Adrenal gland (tissue), 12 donors: ENCODE data around the gene BIN2. TPM values are rescaled to one million over a fixed set of nuclear protein-coding genes. Genes with fewer than 3 reads are reported as not detected.

Experiments used
- DNase-seq, 7 donors: peaks; one replicate each; pipeline ENCODE4 v3.0.0-alpha.2; 2019 to 2020
- H3K27ac ChIP-seq, 5 donors: fragments of 200-600 bp; sonication (generic) in 4 of 5; 1 replicate in 3 of 5; 2 replicates in 2 of 5; pipeline versions ENCODE4 v1.5.1 to v1.8.0; 2016 to 2020; ENCODE audit warnings: mild to moderate bottlenecking in 1 of 5
- H3K27me3 ChIP-seq: fragments of 200-600 bp; 2 replicates; pipeline ENCODE4 v1.8.0; 2021
- H3K36me3 ChIP-seq, 2 donors: fragments of 200-600 bp; replicated peaks in 1 of 2; 1 replicate in 1 of 2; 2 replicates in 1 of 2; pipeline versions ENCODE4 v1.5.1 to v1.8.0; 2018 to 2022
- H3K4me1 ChIP-seq, 2 donors: fragments of 200-600 bp; replicated peaks in 1 of 2; 1 replicate in 1 of 2; 2 replicates in 1 of 2; pipeline versions ENCODE4 v1.5.1 to v1.8.0; 2018 to 2021
- H3K4me3 ChIP-seq, 4 donors: fragments of 200-600 bp; sonication (generic) in 3 of 4; one replicate each; pipeline ENCODE4 v1.5.1; 2016 to 2018
- H3K9me3 ChIP-seq, 3 donors: fragments of 200-600 bp; sonication (generic) in 1 of 3; replicated peaks in 1 of 3; 1 replicate in 2 of 3; 2 replicates in 1 of 3; pipeline versions ENCODE4 v1.5.1 to v1.8.0; 2016 to 2021
- CTCF ChIP-seq, 6 experiments: fragments of 450-650 bp in 4 of 6; fragments of 200-600 bp in 2 of 6; sonication (generic) in 1 of 6; IDR thresholded peaks; 1 replicate in 5 of 6; 2 replicates in 1 of 6; pipeline versions ENCODE4 v1.5.1 to v1.8.0; 2016 to 2021; ENCODE audit warnings: antibody characterized with exemption in 6 of 6, mild to moderate bottlenecking in 2 of 6, moderate library complexity in 1 of 6
- POLR2A ChIP-seq, 2 donors: fragments of 450-650 bp; IDR thresholded peaks; one replicate each; pipeline ENCODE4 v1.6.1; 2017; ENCODE audit warnings: antibody characterized with exemption in 2 of 2, mild to moderate bottlenecking in 2 of 2, moderate library complexity in 1 of 2
- WGBS, 4 donors: extraction: QIAGEN DNeasy Blood & Tissue Kit in 2 of 4; methylation state at CpG; one replicate each; pipeline versions ENCODE4 v1.1.5 to v1.1.7; 2013 to 2017; 5-methylcytosine and 5-hydroxymethylcytosine counted together
- intact Hi-C, 2 donors: fragments of 100-400 bp; cut with DNase I; formaldehyde crosslinking; loops; one replicate each; pipeline versions ENCODE4 v1.14.1 to v1.15.0; 2022 to 2023
- polyA plus RNA-seq, 3 donors: library from polyadenylated mRNA; stranded (reverse); fragments of 200-250 nt in 2 of 3; fragments of 350-450 nt in 1 of 3; fragmentation: Illumina TruSeq in 1 of 3; extraction: RNeasy Lipid Tissue Mini Kit (QIAGEN cat#74804) in 1 of 3; gene quantifications; one replicate each; pipeline ENCODE4 v1.2.3, GENCODE V29; 2013 to 2014
- total RNA-seq, 9 donors: library from RNA; depleted of rRNA in 4 of 9; stranded (reverse); fragments of >200 nt in 4 of 9; fragments of 120-200 nt in 1 of 9; fragmentation: NEBNext Ultra II Directional in 1 of 9; extraction: Animal tissue kit (Norgen Biotek cat#: 25700) in 1 of 9; gene quantifications; one replicate each; pipeline versions ENCODE4 v1.1.0 to v1.2.4, GENCODE V29; 2013 to 2023
- donor health status: healthy with polysubstance abuse.
- donor health status: Bipolar disorder and iron deficiency.
- donor health status: DM: yes; HTN: yes; CAD: no.
- donor health status: DM: no; HTN: no; CAD: no.
- donor health status: DM: no; HTN: no; CAD: no.
- donor health status: DM: yes; HTN: yes; CAD: no.

BIN2 gene
- total and polyA plus RNA-seq, 12 donors: 2.3 to 16.6 (median 6.1) TPM

- H3K9me3 ChIP-seq: no peaks in the 10 kb centered on the region
- WGBS, 4 donors: 36 to 58% (median 47%) methylated on average over 2 to 3 of the region's 3 CpGs
- no peak within 1 kb of the TSS for H3K4me3 ChIP-seq
These were observed 22.6 kb upstream of the BIN2 start, which contains the start of gene CELA1 for GRCh38 chr12:51346581-51346980. CELA1 (minus strand) TSS chr12:51346679; CDS start chr12:51346638, 41 bp downstream.

GRCh38 chr12:51345681-51346080 lies 21.7 kb upstream of the BIN2 start:
- H3K9me3 ChIP-seq: no peaks in the 10 kb centered on the region
- H3K27me3 ChIP-seq: no peaks in the 10 kb centered on the region
- intact Hi-C loops: loop anchor here (10.0 kb wide), 2 partner anchors 281 to 511 kb away; no protein-coding TSS in a partner anchor
- no peaks in the 10 kb centered on the region for H3K36me3 ChIP-seq
- WGBS, 4 donors: 7 to 48% (median 34%) methylated on average over 6 to 7 of the region's 7 CpGs
- peaks cover 0 to 11% of the 10 kb centered on the region in 2 donors for H3K4me1 ChIP-seq
- TF ChIP-seq CTCF (IDR thresholded peaks at IDR 0.05) (no peak), POLR2A (IDR thresholded peaks at IDR 0.05) (no peak)
- DNase-seq: peak in 4 of 7 donors; percentile 26 to 32 (median 30)
- no peak overlapping the region for H3K4me3 ChIP-seq
- no peak overlapping the region for H3K27ac ChIP-seq

More at GRCh38 chr12:51346581-51346980, 22.6 kb upstream of the BIN2 start, which contains the start of gene CELA1:
- Histone ChIP-seq H3K4me1 (peaks cover 0 to 11% of the 10 kb centered on the region in 2 donors), H3K36me3 (no peaks in the 10 kb centered on the region), H3K27me3 (no peaks in the 10 kb centered on the region), H3K27ac (peak within 1 kb of the TSS in 1 of 5 donors; percentile 10)
- peak; percentile 25 to 66 (median 48) for DNase-seq
- intact Hi-C loops: loop anchor here (10.0 kb wide), 2 partner anchors 282 to 512 kb away; no protein-coding TSS in a partner anchor
- TF ChIP-seq POLR2A (IDR thresholded peaks at IDR 0.05): no peak
- TF ChIP-seq CTCF (IDR thresholded peaks at IDR 0.05): no peak

GRCh38 chr12:51343201-51343600 lies 19.2 kb upstream of the BIN2 start:
- H3K27me3 ChIP-seq: no peaks in the 10 kb centered on the region
- no peak overlapping the region for H3K4me3 ChIP-seq
- no peaks in the 10 kb centered on the region for H3K36me3 ChIP-seq
- H3K9me3 ChIP-seq: no peaks in the 10 kb centered on the region
- H3K4me1 ChIP-seq: peaks cover 0 to 11% of the 10 kb centered on the region in 2 donors
- no peak overlapping the region for H3K27ac ChIP-seq
- no peak for DNase-seq
- 96 to 100% (median 99%) methylated on average over 2 of the region's 2 CpGs for WGBS, 4 donors
- intact Hi-C loops: loop anchor here (5.0 to 10.0 kb wide), 5 partner anchors 71 to 508 kb away; partner anchors contain the start of genes LETMD1 (in 1 of the 2) and SMAGP (in 1 of the 2)
- no peak for TF ChIP-seq POLR2A (IDR thresholded peaks at IDR 0.05)
- no peak for TF ChIP-seq CTCF (IDR thresholded peaks at IDR 0.05)

GRCh38 chr12:51342416-51342815 lies 18.4 kb upstream of the BIN2 start:
- Histone ChIP-seq H3K4me3 (no peak overlapping the region), H3K27ac (no peak overlapping the region), H3K27me3 (no peaks in the 10 kb centered on the region), H3K36me3 (no peaks in the 10 kb centered on the region), H3K4me1 (peaks cover 0 to 11% of the 10 kb centered on the region in 2 donors), H3K9me3 (no peaks in the 10 kb centered on the region)
- TF ChIP-seq CTCF (IDR thresholded peaks at IDR 0.05): no peak
- no peak for TF ChIP-seq POLR2A (IDR thresholded peaks at IDR 0.05)
- DNase-seq: no peak
- WGBS, 4 donors: 87 to 92% (median 91%) methylated on average over 10 of the region's 10 CpGs
- intact Hi-C loops: loop anchor here (5.0 to 10.0 kb wide), 5 partner anchors 70 to 508 kb away; partner anchors contain the start of genes LETMD1 (in 1 of the 2) and SMAGP (in 1 of the 2)
